ENCODE data around the gene ALAS2. TPM values are rescaled to one million over a fixed set of nuclear protein-coding genes. Genes with fewer than 3 reads are reported as not detected.

ALAS2 gene
- not detected in 2 replicates for total RNA-seq

GRCh38 chrX:55030271-55031205 lies at the start of gene ALAS2:
TSS of gene ALAS2 (minus strand) at chrX:55030977. CDS start at chrX:55026000, 4,977 bp downstream.

GRCh38 chrX:55074851-55075467 lies 44.2 kb upstream of the ALAS2 start, which contains the start of gene PAGE2B:
TSS of gene PAGE2B (plus strand) at chrX:55075030. CDS start at chrX:55076042, 1,012 bp downstream.

GRCh38 chrX:54999717-55000598 lies 30.8 kb downstream of the ALAS2 start, which contains the start of gene APEX2:
TSS of gene APEX2 (plus strand) at chrX:55000363. CDS start at chrX:55000423, 60 bp downstream.

GRCh38 chrX:54994099-54994498 lies 36.7 kb downstream of the ALAS2 start, which contains the start of gene PFKFB1:
TSS of gene PFKFB1 (minus strand) at chrX:54994188. CDS start at chrX:54994007, 181 bp downstream.

Other genes with a start within 250 kb of the ALAS2 start
- not detected in 2 replicates for gene ITIH6, start 232.7 kb downstream of the ALAS2 start, total RNA-seq
- gene MAGED2, start 223.2 kb downstream of the ALAS2 start, total RNA-seq = 283 and 309 TPM in 2 replicates
- gene TRO, start 110.2 kb downstream of the ALAS2 start, total RNA-seq = 5.4 and 7.7 TPM in 2 replicates
- not detected in 2 replicates for gene PFKFB1, start 36.8 kb downstream of the ALAS2 start, total RNA-seq
- 6.7 and 10.3 TPM in 2 replicates for gene APEX2, start 30.6 kb downstream of the ALAS2 start, total RNA-seq
- gene PAGE2B, start 44.1 kb upstream of the ALAS2 start, total RNA-seq = not detected in 2 replicates
- gene PAGE2, start 58.0 kb upstream of the ALAS2 start, total RNA-seq = not detected in 2 replicates
- gene PAGE5, start 189.4 kb upstream of the ALAS2 start, total RNA-seq = not detected in 2 replicates
- gene PAGE3, start 233.9 kb upstream of the ALAS2 start, total RNA-seq = not detected in 2 replicates